ENCODE data around the gene TNIP1. TPM values are rescaled to one million over a fixed set of nuclear protein-coding genes. Genes with fewer than 3 reads are reported as not detected.

Gene TNIP1
- total and polyA plus RNA-seq, 4 donors, result 81.5 to 308 (median 129) TPM

GRCh38 chr5:151060742-151061141 is 20.1 kb downstream of the TNIP1 start:
- H3K36me3 ChIP-seq (ENCODE audit: control insufficient read depth in 4 of 4, insufficient read depth in 4 of 4, low read length in 4 of 4), result peaks cover 0 to 54% (median 31%) of the 10 kb centered on the region in 4 donors
- DNase-seq (no peak), ATAC-seq (ENCODE audit: insufficient read depth, low FRiP score) (peak; percentile 0)
- TF ChIP-seq CTCF (IDR thresholded peaks at IDR 0.05; ENCODE audit: control extremely low read depth, extremely low read depth), result no peak
- peaks cover 0 to 55% (median 9%) of the 10 kb centered on the region in 5 donors for H3K4me1 ChIP-seq (ENCODE audit: control insufficient read depth in 5 of 5, insufficient read depth in 5 of 5, low read length in 5 of 5)
- 83 to 85% methylated on average over 6 of the region's 6 CpGs for WGBS, 2 donors
- H3K4me3 ChIP-seq, result no peak overlapping the region
- H3K9ac ChIP-seq (ENCODE audit: insufficient read depth in 1 of 2, low read length in 2 of 2), result no peak overlapping the region
- peak overlapping the region; percentile 58 to 87 for H3K27ac ChIP-seq (ENCODE audit: low read depth in 1 of 2, low read length in 1 of 2)
- H3K27me3 ChIP-seq (ENCODE audit: control insufficient read depth in 3 of 3, insufficient read depth in 3 of 3, low read length in 2 of 3), result no peaks in the 10 kb centered on the region
- no peaks in the 10 kb centered on the region for H3K9me3 ChIP-seq (ENCODE audit: control insufficient read depth in 4 of 4, insufficient read depth in 3 of 4, low read length in 3 of 4)

- WGBS, 2 donors, result 63 to 79% methylated on average over 7 of the region's 7 CpGs
- no peaks in the 10 kb centered on the region for H3K27me3 ChIP-seq (ENCODE audit: control insufficient read depth in 3 of 3, insufficient read depth in 3 of 3, low read length in 2 of 3)
- peak overlapping the region; percentile 5 to 51 for H3K27ac ChIP-seq (ENCODE audit: low read depth in 1 of 2, low read length in 1 of 2)
- peaks cover 0 to 64% (median 32%) of the 10 kb centered on the region in 4 donors for H3K36me3 ChIP-seq (ENCODE audit: control insufficient read depth in 4 of 4, insufficient read depth in 4 of 4, low read length in 4 of 4)
- no peak for ATAC-seq (ENCODE audit: insufficient read depth, low FRiP score)
- H3K9me3 ChIP-seq (ENCODE audit: control insufficient read depth in 4 of 4, insufficient read depth in 3 of 4, low read length in 3 of 4), result no peaks in the 10 kb centered on the region
- TF ChIP-seq CTCF (IDR thresholded peaks at IDR 0.05; ENCODE audit: control extremely low read depth, extremely low read depth), result no peak
- no peak for DNase-seq
- H3K4me1 ChIP-seq (ENCODE audit: control insufficient read depth in 5 of 5, insufficient read depth in 5 of 5, low read length in 5 of 5), result peaks cover 0 to 44% (median 9%) of the 10 kb centered on the region in 5 donors
- H3K9ac ChIP-seq (ENCODE audit: insufficient read depth in 1 of 2, low read length in 2 of 2), result no peak overlapping the region
- H3K4me3 ChIP-seq, result no peak overlapping the region
Measured at GRCh38 chr5:151058891-151059489, 21.8 kb downstream of the TNIP1 start.

- ATAC-seq (ENCODE audit: insufficient read depth, low FRiP score) (no peak), DNase-seq (no peak)
- 82 to 85% methylated on average over 5 of the region's 5 CpGs for WGBS, 2 donors
- Histone ChIP-seq H3K36me3 (ENCODE audit: control insufficient read depth in 4 of 4, insufficient read depth in 4 of 4, low read length in 4 of 4) (peaks cover 0 to 71% (median 34%) of the 10 kb centered on the region in 4 donors), H3K4me3 (no peak overlapping the region), H3K9me3 (ENCODE audit: control insufficient read depth in 4 of 4, insufficient read depth in 3 of 4, low read length in 3 of 4) (no peaks in the 10 kb centered on the region), H3K4me1 (ENCODE audit: control insufficient read depth in 5 of 5, insufficient read depth in 5 of 5, low read length in 5 of 5) (peaks cover 0 to 38% (median 2%) of the 10 kb centered on the region in 5 donors), H3K27me3 (ENCODE audit: control insufficient read depth in 3 of 3, insufficient read depth in 3 of 3, low read length in 2 of 3) (no peaks in the 10 kb centered on the region), H3K9ac (ENCODE audit: insufficient read depth in 1 of 2, low read length in 2 of 2) (no peak overlapping the region), H3K27ac (ENCODE audit: low read depth in 1 of 2, low read length in 1 of 2) (peak overlapping the region in 1 of 2 donors; percentile 51)
- TF ChIP-seq CTCF (IDR thresholded peaks at IDR 0.05; ENCODE audit: control extremely low read depth, extremely low read depth), result no peak
Measured at GRCh38 chr5:151058301-151058700, 22.5 kb downstream of the TNIP1 start.
